HCT116 (cell line): ENCODE measurements around the gene UBE2E1. TPM values are rescaled to one million over a fixed set of nuclear protein-coding genes. Genes with fewer than 3 reads are reported as not detected.

Source experiments
- ATAC-seq: fragments of 200-7000 bp; cut with Tn5 transposase; 2 replicates; pipeline ENCODE4 v1.9.1; 2020; ENCODE audit warnings: mild to moderate bottlenecking, moderate library complexity
- BruUV-seq: library from RNA; stranded (reverse); fragments of 400-500 nt; replicated peaks from 2 replicates; lab custom pipeline; 2021; lab: Mats Ljungman, UMichigan
- CTCF ChIA-PET: fragments of 300-600 bp; sonication (Branson Sonifier 250); formaldehyde crosslinking; loops from one replicate; lab custom pipeline; 2021; ENCODE audit warnings: antibody characterized with exemption; lab: Charles Lee
- POLR2A ChIA-PET: fragments of 300-600, 350-600 bp; sonication (Branson Sonifier 250); formaldehyde crosslinking; loops from one replicate; lab custom pipeline; 2021; ENCODE audit warnings: antibody characterized with exemption; lab: Charles Lee
- RAD21 ChIA-PET, 2 experiments: fragments of 300-600 bp; sonication (Branson Sonifier 250); formaldehyde crosslinking; loops; one replicate each; lab custom pipeline; 2023; ENCODE audit warnings: low total read pairs in 2 of 2; ENCODE audit not compliant: uncharacterized antibody in 2 of 2, unreplicated experiment in 2 of 2, low non-redundant PET in 1 of 2; lab: Charles Lee
- DNase-seq: peaks from one replicate; pipeline ENCODE4 v3.0.0-alpha.2; 2010; ENCODE audit warnings: low read depth, low spot score
- H2AFZ ChIP-seq: fragments of 200-600 bp; shearing (Covaris generic), sonication (generic); 2 replicates; pipeline ENCODE4 v1.6.1; 2017; ENCODE audit warnings: low read depth, mixed run types, mixed read lengths, antibody characterized with exemption, low read length; ENCODE audit not compliant: poor library complexity, severe bottlenecking
- H3K27ac ChIP-seq: 2 replicates; pipeline ENCODE4 v1.5.1; 2012; ENCODE audit warnings: low read depth, low read length
- H3K27me3 ChIP-seq: fragments of 200-600 bp; sonication (generic); 2 replicates; pipeline ENCODE4 v1.6.1; 2016; ENCODE audit warnings: mixed run types, low read length, mixed read lengths; ENCODE audit not compliant: insufficient read depth
- H3K36me3 ChIP-seq, 2 experiments: fragments of 200-500 bp in 1 of 2; fragments of 200-600 bp in 1 of 2; sonication (Bioruptor generic) in 1 of 2; sonication (generic) in 1 of 2; 2 replicates each; pipeline versions ENCODE4 v1.5.1 to v1.6.1; 2014 to 2016; ENCODE audit warnings: low read length in 2 of 2, inconsistent platforms in 1 of 2, mixed read lengths in 1 of 2, mixed run types in 1 of 2; ENCODE audit not compliant: insufficient read depth in 2 of 2, control insufficient read depth in 1 of 2
- H3K4me1 ChIP-seq, 2 experiments: fragments of 200-600 bp in 1 of 2; sonication (generic) in 1 of 2; 2 replicates each; pipeline versions ENCODE4 v1.5.1 to v1.6.1; 2012 to 2017; ENCODE audit warnings: low read length in 2 of 2, inconsistent platforms in 1 of 2, mild to moderate bottlenecking in 1 of 2, mixed read lengths in 1 of 2, mixed run types in 1 of 2, moderate library complexity in 1 of 2; ENCODE audit not compliant: insufficient read depth in 2 of 2, control insufficient read depth in 1 of 2
- H3K4me2 ChIP-seq: fragments of 200-600 bp; sonication (generic); 2 replicates; pipeline ENCODE4 v1.6.1; 2017; ENCODE audit warnings: mixed run types, low read length, mixed read lengths
- H3K4me3 ChIP-seq, 2 experiments: fragments of 200-600 bp in 1 of 2; sonication (generic) in 1 of 2; replicated peaks in 1 of 2; 2 replicates each; pipeline ENCODE4 v1.5.1; 2011 to 2016; ENCODE audit warnings: low read length in 2 of 2, control low read depth in 1 of 2, low read depth in 1 of 2, mild to moderate bottlenecking in 1 of 2, mixed read lengths in 1 of 2, mixed run types in 1 of 2
- H3K79me2 ChIP-seq: fragments of 200-600 bp; sonication (generic); 2 replicates; pipeline ENCODE4 v1.6.1; 2017; ENCODE audit warnings: mild to moderate bottlenecking, mixed run types, low read length, moderate library complexity, mixed read lengths; ENCODE audit not compliant: insufficient read depth
- H3K9ac ChIP-seq: fragments of 200-600 bp; sonication (generic); 2 replicates; pipeline ENCODE4 v1.6.1; 2016; ENCODE audit warnings: low read length, mixed read lengths
- H3K9me2 ChIP-seq: fragments of 200-600 bp; sonication (generic), shearing (Covaris generic); 2 replicates; pipeline ENCODE4 v1.6.1; 2017; ENCODE audit warnings: mixed run types, mild to moderate bottlenecking, moderate library complexity; ENCODE audit not compliant: insufficient read depth
- H3K9me3 ChIP-seq, 2 experiments: fragments of 200-500 bp in 1 of 2; fragments of 200-600 bp in 1 of 2; sonication (Bioruptor generic) in 1 of 2; sonication (generic) in 1 of 2; 2 replicates each; pipeline ENCODE4 v1.6.1; 2014 to 2017; ENCODE audit warnings: low read length in 2 of 2, mixed read lengths in 2 of 2, inconsistent platforms in 1 of 2, low read depth in 1 of 2, mild to moderate bottlenecking in 1 of 2, mixed run types in 1 of 2, moderate library complexity in 1 of 2; ENCODE audit not compliant: control insufficient read depth in 1 of 2, insufficient read depth in 1 of 2
- H4K20me1 ChIP-seq: fragments of 200-600 bp; sonication (generic), shearing (Covaris generic); 2 replicates; pipeline ENCODE4 v1.6.1; 2017; ENCODE audit warnings: mixed run types, mild to moderate bottlenecking, moderate library complexity; ENCODE audit not compliant: insufficient read depth
- CBX3 ChIP-seq: IDR thresholded peaks from 2 replicates; pipeline ENCODE4 v1.6.1; 2012; ENCODE audit warnings: low read depth
- CEBPB ChIP-seq: IDR thresholded peaks from 2 replicates; pipeline ENCODE4 v1.6.1; 2012; ENCODE audit warnings: low read depth
- EGR1 ChIP-seq: IDR thresholded peaks from 2 replicates; pipeline ENCODE4 v1.6.1; 2012; ENCODE audit warnings: low read depth
- EZH2 ChIP-seq: fragments of 200-600 bp; sonication (generic); IDR thresholded peaks from 2 replicates; pipeline ENCODE4 v1.6.1; 2017; ENCODE audit warnings: antibody characterized with exemption, mixed run types
- EZH2phosphoT487 ChIP-seq: fragments of 200-600 bp; IDR thresholded peaks from 2 replicates; pipeline ENCODE4 v1.6.1; 2018; ENCODE audit warnings: antibody characterized with exemption, borderline replicate concordance
- FOSL1 ChIP-seq: IDR thresholded peaks from 2 replicates; pipeline ENCODE4 v1.6.1; 2012; ENCODE audit warnings: low read depth
- JUND ChIP-seq: IDR thresholded peaks from 2 replicates; pipeline ENCODE4 v1.6.1; 2012
- POLR2AphosphoS5 ChIP-seq: IDR thresholded peaks from 2 replicates; pipeline ENCODE4 v1.6.1; 2011; ENCODE audit warnings: mild to moderate bottlenecking, low read depth, low read length, moderate library complexity
- RAD21 ChIP-seq: IDR thresholded peaks from 2 replicates; pipeline ENCODE4 v1.6.1; 2012; ENCODE audit warnings: low read depth, mild to moderate bottlenecking
- SIN3A ChIP-seq: IDR thresholded peaks from 2 replicates; pipeline ENCODE4 v1.6.1; 2012; ENCODE audit warnings: low read depth
- SP1 ChIP-seq: IDR thresholded peaks from 2 replicates; pipeline ENCODE4 v1.6.1; 2012; ENCODE audit warnings: low read depth
- SRF ChIP-seq: IDR thresholded peaks from 2 replicates; pipeline ENCODE4 v1.6.1; 2012; ENCODE audit warnings: low read depth
- TCF7L2 ChIP-seq: IDR thresholded peaks from 2 replicates; pipeline ENCODE4 v1.7.0; 2011; ENCODE audit warnings: borderline replicate concordance, inconsistent platforms; ENCODE audit not compliant: insufficient read depth, insufficient read length; ENCODE audit errors: extremely low read depth
- YY1 ChIP-seq: IDR thresholded peaks from 2 replicates; pipeline ENCODE4 v1.6.1; 2011; ENCODE audit warnings: low read length, low read depth, moderate library complexity, mild to moderate bottlenecking; ENCODE audit not compliant: insufficient replicate concordance; ENCODE audit errors: extremely low read depth
- ZFX ChIP-seq: fragments of 450-650 bp; IDR thresholded peaks from 2 replicates; pipeline ENCODE4 v1.6.1; 2017
- ZNF274 ChIP-seq: fragments of 200-500 bp; sonication (Bioruptor generic); IDR thresholded peaks from 2 replicates; pipeline ENCODE4 v1.6.1; 2014; ENCODE audit warnings: mild to moderate bottlenecking, low read depth, low read length, inconsistent platforms
- intact Hi-C: fragments of 100-400 bp; cut with micrococcal nuclease; formaldehyde crosslinking; loops from 2 replicates; pipeline ENCODE4 v1.10.0; 2022
- total RNA-seq: library from RNA; stranded (reverse); gene quantifications from one replicate; pipeline ENCODE4 v1.2.1, GENCODE V29; 2021; ENCODE audit not compliant: unreplicated experiment
- TF ChIP-seq, protein P1 (sequence below): IDR thresholded peaks from 2 replicates; pipeline ENCODE4 v1.6.1; 2012
- TF ChIP-seq, protein P2 (sequence below), 3 experiments: fragments of 200-600 bp in 1 of 3; sonication (generic) in 1 of 3; IDR thresholded peaks in 2 of 3; conservative IDR thresholded peaks in 1 of 3; 2 replicates each; pipeline ENCODE4 v1.5.1; 2012 to 2017; ENCODE audit warnings: low read depth in 2 of 3, low read length in 2 of 3, antibody characterized with exemption in 1 of 3, borderline replicate concordance in 1 of 3, control low read depth in 1 of 3, mild to moderate bottlenecking in 1 of 3, mixed read lengths in 1 of 3, mixed run types in 1 of 3, moderate library complexity in 1 of 3; ENCODE audit not compliant: insufficient read depth in 1 of 3
- TF ChIP-seq, protein P3 (sequence below): IDR thresholded peaks from 2 replicates; pipeline ENCODE4 v1.6.1; 2012; ENCODE audit warnings: low read depth

The UBE2E1 gene
- total RNA-seq, 1 experiment from 2014 or later, result 75.1 TPM

DNA sequence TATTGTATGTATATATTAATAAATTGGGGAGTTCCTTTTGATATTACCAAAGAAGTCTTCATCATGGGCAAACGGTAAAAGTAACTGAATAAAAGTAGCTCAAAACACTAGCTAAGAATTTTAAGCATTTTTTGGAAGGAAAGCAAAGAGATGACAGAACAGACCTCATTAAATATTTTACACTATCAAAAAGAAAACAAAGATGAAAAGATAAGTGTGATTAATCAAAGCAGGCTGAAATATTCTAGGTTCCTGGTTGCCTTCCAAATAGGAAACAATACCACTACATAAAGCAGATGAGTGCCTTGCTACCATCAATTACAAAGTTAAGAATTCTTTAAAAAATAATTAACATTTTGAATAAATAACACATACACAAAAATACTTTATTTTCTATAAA is 107.4 kb downstream of the UBE2E1 start (continued):
- TF ChIP-seq, protein P1, sequence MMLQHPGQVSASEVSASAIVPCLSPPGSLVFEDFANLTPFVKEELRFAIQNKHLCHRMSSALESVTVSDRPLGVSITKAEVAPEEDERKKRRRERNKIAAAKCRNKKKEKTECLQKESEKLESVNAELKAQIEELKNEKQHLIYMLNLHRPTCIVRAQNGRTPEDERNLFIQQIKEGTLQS, result no peak
- no peak for TF ChIP-seq SRF
- TF ChIP-seq, protein P2, sequence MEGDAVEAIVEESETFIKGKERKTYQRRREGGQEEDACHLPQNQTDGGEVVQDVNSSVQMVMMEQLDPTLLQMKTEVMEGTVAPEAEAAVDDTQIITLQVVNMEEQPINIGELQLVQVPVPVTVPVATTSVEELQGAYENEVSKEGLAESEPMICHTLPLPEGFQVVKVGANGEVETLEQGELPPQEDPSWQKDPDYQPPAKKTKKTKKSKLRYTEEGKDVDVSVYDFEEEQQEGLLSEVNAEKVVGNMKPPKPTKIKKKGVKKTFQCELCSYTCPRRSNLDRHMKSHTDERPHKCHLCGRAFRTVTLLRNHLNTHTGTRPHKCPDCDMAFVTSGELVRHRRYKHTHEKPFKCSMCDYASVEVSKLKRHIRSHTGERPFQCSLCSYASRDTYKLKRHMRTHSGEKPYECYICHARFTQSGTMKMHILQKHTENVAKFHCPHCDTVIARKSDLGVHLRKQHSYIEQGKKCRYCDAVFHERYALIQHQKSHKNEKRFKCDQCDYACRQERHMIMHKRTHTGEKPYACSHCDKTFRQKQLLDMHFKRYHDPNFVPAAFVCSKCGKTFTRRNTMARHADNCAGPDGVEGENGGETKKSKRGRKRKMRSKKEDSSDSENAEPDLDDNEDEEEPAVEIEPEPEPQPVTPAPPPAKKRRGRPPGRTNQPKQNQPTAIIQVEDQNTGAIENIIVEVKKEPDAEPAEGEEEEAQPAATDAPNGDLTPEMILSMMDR (IDR thresholded peaks at IDR 0.05 in 2 of 3, conservative IDR thresholded peaks at IDR 0.05 in 1 of 3; ENCODE audit: borderline replicate concordance in 1 of 3, insufficient read depth in 1 of 3, low read depth in 2 of 3, low read length in 2 of 3), result no peak

DNA sequence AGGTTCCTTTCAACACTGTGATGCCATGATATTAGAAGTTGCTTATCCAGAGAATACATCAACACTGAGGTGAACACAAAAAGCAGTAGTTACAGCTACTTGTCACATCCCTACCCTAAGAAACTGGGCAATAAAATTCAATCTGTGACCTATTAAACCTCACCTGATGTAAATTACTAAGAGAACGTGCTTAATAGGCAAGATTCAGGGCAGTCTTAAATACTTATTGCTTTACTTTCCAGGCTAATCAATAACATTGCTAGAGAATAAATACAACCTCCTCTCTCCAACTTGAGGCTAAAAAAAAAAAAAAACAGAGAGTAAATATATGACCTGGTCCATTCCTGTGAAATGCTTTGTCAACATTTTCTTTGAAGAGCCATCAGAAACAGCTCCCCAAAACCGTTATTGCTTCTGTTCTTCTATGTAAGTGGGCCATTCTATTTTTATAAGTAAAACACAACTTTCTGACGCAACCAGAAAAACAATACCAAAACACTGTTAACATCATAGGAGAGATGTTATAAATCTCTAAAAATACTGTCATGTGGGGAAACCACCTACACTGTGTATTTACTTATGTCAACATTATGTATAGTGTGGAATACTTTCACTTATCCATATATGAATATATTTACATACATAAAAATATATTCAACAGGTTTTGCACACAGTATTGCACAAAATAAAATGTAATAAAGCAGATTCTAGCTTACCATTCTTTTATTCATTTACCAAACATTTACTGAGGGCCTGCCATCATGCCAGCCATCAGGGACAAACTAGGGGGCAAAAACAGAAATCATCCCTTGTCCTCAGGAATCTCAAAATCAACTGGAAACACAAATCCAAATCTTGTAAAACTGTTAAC is 108.4 kb downstream of the UBE2E1 start:
- DNase-seq (no peak), ATAC-seq (no peak)
- Histone ChIP-seq H3K4me1 (peaks cover 14 to 23% of the 10 kb centered on the region in 2 experiments; a peak in 3 of 4 replicates), H3K4me2 (no peak overlapping the region), H2AFZ (no peak overlapping the region), H3K9me2 (no peaks in the 10 kb centered on the region), H3K9ac (no peak overlapping the region), H3K27me3 (no peaks in the 10 kb centered on the region), H3K27ac (no peak overlapping the region), H3K4me3 (no peak overlapping the region), H3K36me3 (peaks cover 15 to 21% of the 10 kb centered on the region in 2 experiments), H3K79me2 (peaks cover 62% of the 10 kb centered on the region), H3K9me3 (no peaks in the 10 kb centered on the region), H4K20me1 (peaks cover 12% of the 10 kb centered on the region; the same call in 1 of the 2 replicates)
- intact Hi-C loops, result no loop called here
- BruUV-seq, result no TSS peak
- CTCF ChIA-PET, result no interaction called here
- RAD21 ChIA-PET, result interaction anchor here in 1 of 2 experiments (0.5 kb wide), 1 partner anchor 409 kb away, joined by 4 read pairs; no protein-coding TSS in a partner anchor
- POLR2A ChIA-PET, result no interaction called here
- TF ChIP-seq JUND (no peak), ZFX (no peak), RAD21 (no peak), SIN3A (no peak), EGR1 (no peak), CEBPB (no peak), SP1 (no peak), FOSL1 (no peak), EZH2 (no peak), ZNF274 (no peak), CBX3 (no peak), EZH2phosphoT487 (no peak), SRF (no peak), YY1 (no peak), POLR2AphosphoS5 (no peak), TCF7L2 (no peak)
- TF ChIP-seq, protein P1, result no peak
- TF ChIP-seq, protein P3, sequence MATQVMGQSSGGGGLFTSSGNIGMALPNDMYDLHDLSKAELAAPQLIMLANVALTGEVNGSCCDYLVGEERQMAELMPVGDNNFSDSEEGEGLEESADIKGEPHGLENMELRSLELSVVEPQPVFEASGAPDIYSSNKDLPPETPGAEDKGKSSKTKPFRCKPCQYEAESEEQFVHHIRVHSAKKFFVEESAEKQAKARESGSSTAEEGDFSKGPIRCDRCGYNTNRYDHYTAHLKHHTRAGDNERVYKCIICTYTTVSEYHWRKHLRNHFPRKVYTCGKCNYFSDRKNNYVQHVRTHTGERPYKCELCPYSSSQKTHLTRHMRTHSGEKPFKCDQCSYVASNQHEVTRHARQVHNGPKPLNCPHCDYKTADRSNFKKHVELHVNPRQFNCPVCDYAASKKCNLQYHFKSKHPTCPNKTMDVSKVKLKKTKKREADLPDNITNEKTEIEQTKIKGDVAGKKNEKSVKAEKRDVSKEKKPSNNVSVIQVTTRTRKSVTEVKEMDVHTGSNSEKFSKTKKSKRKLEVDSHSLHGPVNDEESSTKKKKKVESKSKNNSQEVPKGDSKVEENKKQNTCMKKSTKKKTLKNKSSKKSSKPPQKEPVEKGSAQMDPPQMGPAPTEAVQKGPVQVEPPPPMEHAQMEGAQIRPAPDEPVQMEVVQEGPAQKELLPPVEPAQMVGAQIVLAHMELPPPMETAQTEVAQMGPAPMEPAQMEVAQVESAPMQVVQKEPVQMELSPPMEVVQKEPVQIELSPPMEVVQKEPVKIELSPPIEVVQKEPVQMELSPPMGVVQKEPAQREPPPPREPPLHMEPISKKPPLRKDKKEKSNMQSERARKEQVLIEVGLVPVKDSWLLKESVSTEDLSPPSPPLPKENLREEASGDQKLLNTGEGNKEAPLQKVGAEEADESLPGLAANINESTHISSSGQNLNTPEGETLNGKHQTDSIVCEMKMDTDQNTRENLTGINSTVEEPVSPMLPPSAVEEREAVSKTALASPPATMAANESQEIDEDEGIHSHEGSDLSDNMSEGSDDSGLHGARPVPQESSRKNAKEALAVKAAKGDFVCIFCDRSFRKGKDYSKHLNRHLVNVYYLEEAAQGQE, result no peak
